Memory B cell (primary cell): ENCODE measurements around the gene RINL.
"Not testable (repeated sequence)": the region's sequence is repeated elsewhere in the genome, so short reads cannot be mapped to it uniquely, and the experiment has no call there.

Experiments used
- ATAC-seq: fragments of 150-1000 bp; cut with Tn5 transposase; 2 replicates; pipeline ENCODE4 v1.10.0; 2021; ENCODE audit warnings: low read depth, mild to moderate bottlenecking, moderate library complexity
- DNase-seq, 2 donors: peaks; one replicate each; pipeline ENCODE4 v3.0.0; 2022; ENCODE audit warnings: low spot score in 2 of 2
- H3K27ac Mint-ChIP-seq: one replicate; pipeline ENCODE4 v1.8.0; 2022; ENCODE audit warnings: mild to moderate bottlenecking, moderate library complexity, mixed read lengths
- H3K27me3 Mint-ChIP-seq: one replicate; pipeline ENCODE4 v1.8.0; 2022; ENCODE audit warnings: mixed read lengths
- H3K36me3 Mint-ChIP-seq: one replicate; pipeline ENCODE4 v1.8.0; 2022; ENCODE audit warnings: mild to moderate bottlenecking, mixed read lengths
- H3K4me1 Mint-ChIP-seq: one replicate; pipeline ENCODE4 v1.8.0; 2022; ENCODE audit warnings: mixed read lengths
- H3K4me3 Mint-ChIP-seq: one replicate; pipeline ENCODE4 v1.8.0; 2022; ENCODE audit warnings: mild to moderate bottlenecking, moderate library complexity, mixed read lengths
- H3K9me3 Mint-ChIP-seq: one replicate; pipeline ENCODE4 v1.8.0; 2022; ENCODE audit warnings: mixed read lengths

Gene RINL

DNA sequence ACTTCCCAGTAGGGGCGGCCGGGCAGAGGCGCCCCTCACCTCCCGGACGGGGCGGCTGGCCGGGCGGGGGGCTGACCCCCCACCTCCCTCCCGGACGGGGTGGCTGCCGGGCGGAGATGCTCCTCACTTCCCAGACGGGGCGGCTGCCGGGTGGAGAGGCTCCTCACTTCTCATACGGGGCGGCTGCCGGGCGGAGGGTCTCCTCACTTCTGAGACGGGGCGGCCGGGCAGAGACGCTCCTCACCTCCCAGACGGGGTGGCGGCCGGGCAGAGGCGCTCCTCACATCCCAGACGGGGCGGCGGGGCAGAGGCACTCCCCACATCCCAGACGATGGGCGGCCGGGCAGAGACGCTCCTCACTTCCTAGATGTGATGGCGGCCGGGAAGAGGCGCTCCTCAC, 22.3 kb downstream of the RINL start:
- H3K36me3 Mint-ChIP-seq, H3K4me3 Mint-ChIP-seq, H3K27me3 Mint-ChIP-seq, ATAC-seq, H3K9me3 Mint-ChIP-seq, H3K27ac Mint-ChIP-seq, DNase-seq: not testable (repeated sequence)
- H3K4me1 Mint-ChIP-seq, result peaks cover 44% of the 10 kb centered on the region

DNA sequence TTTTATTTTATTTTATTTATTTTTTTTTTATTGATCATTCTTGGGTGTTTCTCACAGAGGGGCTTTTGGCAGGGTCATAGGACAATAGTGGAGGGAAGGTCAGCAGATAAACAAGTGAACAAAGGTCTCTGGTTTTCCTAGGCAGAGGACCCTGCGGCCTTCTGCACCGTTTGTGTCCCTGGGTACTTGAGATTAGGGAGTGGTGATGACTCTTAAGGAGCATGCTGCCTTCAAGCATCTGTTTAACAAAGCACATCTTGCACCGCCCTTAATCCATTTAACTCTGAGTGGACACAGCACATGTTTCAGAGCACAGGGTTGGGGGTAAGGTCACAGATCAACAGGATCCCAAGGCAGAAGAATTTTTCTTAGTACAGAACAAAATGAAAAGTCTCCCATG, 23.1 kb downstream of the RINL start:
- DNase-seq, H3K27me3 Mint-ChIP-seq, ATAC-seq, H3K4me3 Mint-ChIP-seq, H3K36me3 Mint-ChIP-seq, H3K9me3 Mint-ChIP-seq, H3K27ac Mint-ChIP-seq: not testable (repeated sequence)
- peaks cover 42% of the 10 kb centered on the region for H3K4me1 Mint-ChIP-seq

DNA sequence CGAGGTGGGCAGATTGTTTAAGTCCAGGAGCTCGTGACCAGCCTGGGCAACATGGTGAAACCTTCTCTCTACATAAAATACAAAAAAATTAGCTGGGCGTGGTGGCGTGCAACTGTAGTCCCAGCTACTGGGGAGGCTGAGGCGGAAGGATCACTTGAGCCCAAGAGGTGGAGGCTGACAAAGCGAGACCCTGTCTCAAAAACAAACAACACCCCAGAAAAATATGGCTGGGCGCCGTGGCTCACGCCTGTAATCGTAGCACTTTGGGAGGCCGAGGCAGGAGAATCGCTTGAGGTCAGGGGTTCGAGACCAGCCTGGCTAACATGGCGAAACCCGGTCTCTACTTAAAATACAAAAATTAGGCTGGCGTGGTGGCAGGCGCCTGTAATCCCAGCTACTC, 24.9 kb downstream of the RINL start:
- Mint-ChIP-seq H3K4me1 (peaks cover 40% of the 10 kb centered on the region), H3K27me3 (no peaks in the 10 kb centered on the region), H3K4me3 (peak overlapping the region; percentile 88), H3K27ac (peak overlapping the region; percentile 98), H3K9me3 (no peaks in the 10 kb centered on the region), H3K36me3 (peaks cover 8% of the 10 kb centered on the region)
- ATAC-seq (no peak), DNase-seq (no peak)

DNA sequence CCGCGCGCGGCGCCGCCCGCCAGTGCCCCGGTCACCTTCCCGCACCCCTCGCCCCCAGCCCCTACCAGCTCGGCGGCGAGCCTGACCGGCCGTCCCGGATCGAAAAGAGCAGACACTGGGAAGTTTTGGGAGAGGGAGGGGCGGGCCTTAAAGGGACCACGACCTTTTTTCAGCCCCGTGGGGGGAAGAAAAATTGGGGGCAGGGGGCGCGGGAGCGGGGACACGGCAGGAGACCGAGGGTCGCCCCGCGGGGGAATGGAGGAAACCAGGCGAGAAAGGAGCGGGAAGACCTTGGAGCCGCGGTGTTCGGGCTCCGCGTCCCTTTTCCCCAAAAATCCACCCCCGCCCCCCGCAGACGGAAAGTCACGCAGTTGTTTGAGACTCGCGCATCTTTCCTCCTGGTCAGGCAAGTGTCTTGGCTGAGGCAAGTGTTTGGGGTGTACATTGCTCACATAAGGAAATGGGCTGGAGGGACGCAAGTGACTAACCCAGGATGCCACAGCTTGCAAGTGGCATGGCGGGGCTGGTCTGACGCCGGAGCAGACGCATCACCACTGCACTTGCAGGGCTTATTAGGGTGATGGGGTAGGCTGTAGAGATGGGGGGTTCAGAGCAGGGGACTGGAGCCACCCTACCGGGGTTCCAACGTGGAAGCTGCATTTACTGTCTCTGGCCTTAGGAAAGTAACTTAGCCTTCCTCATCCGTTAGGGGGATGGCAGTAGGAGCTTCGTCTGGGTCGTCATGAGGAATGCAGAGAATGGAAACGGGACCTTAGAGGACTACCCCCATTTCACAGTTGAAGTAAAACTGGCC, 25.6 kb downstream of the RINL start:
- Mint-ChIP-seq H3K36me3 (peaks cover 10% of the 10 kb centered on the region), H3K27ac (peak overlapping the region; percentile 98), H3K4me1 (peaks cover 38% of the 10 kb centered on the region), H3K9me3 (no peaks in the 10 kb centered on the region), H3K4me3 (peak overlapping the region; percentile 88), H3K27me3 (no peaks in the 10 kb centered on the region)
- ATAC-seq (no peak), DNase-seq (peak; percentile 34 to 49)

DNA sequence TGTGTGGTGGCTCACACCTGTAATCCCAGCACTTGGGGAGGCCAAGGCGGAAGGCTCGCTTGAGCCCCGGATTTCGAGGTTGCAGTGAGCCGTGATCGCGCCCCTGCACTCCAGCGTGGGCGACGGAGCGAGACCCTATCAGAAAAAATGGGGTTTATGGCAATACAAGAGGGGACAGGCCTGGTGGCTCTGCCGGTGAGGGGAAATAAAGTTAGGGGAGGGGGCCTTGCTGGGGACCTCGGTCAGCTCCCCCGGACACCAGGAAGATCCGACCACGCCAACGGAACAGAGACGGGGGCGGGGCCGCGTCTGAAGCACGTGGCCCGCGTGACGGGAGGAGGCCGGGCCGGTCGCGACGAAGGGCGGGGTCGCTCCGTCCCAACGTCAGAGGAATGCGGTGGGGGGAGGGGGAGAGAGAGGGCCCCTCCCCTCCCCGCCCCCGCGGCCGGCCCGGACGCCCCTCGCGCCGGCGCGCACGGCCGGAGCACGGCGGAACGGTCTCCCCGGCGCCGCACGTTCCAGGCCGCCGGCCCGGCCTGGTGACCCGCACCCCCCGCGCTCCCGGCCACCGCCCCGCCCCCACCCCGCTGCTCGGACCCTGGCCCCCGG, 26.3 kb downstream of the RINL start:
- Mint-ChIP-seq H3K4me1 (peaks cover 36% of the 10 kb centered on the region), H3K27ac (peak overlapping the region; percentile 98)
- peak; percentile 18 for ATAC-seq

DNA sequence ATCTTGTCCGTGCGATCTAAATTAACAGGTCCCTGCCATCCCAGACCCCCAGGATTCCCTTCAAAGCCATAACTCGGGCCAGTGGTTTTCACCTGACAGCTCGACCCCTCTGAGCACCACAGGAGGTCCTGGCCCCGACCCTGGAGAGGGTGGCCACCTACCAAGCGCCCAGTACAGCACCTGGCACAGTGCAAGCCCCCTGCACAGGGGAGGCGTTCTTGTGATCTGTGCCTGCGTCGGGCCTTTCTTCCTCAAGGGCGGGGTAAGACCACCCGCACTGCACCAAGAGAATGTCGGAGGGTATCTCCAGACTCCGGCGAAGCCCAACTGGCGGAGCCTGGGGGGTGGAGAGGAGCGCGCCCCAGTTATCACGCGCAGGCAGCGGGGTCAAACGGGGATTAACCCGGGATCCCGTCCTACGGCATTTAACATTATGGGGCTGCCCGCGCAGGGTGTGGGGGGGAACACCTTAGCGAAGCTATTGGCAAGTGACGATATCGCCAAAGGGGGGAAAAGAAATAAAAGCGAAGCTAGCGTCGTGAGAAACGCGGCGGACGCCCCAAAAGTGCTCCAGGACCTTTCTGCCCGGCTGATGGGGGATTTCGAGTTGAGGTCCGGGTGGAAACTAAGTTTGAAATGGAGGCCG, 27.0 kb downstream of the RINL start:
- Mint-ChIP-seq H3K27me3 (no peaks in the 10 kb centered on the region), H3K4me1 (peaks cover 32% of the 10 kb centered on the region), H3K9me3 (no peaks in the 10 kb centered on the region), H3K27ac (peak overlapping the region; percentile 98), H3K36me3 (peaks cover 11% of the 10 kb centered on the region), H3K4me3 (peak overlapping the region; percentile 95)
- peak; percentile 51 to 60 for DNase-seq
- ATAC-seq, result no peak

More for the DNA sequence above, 26.3 kb downstream of the RINL start:
- peak; percentile 86 to 87 for DNase-seq
- peaks cover 13% of the 10 kb centered on the region for H3K36me3 Mint-ChIP-seq
- H3K9me3 Mint-ChIP-seq, result no peaks in the 10 kb centered on the region
- H3K4me3 Mint-ChIP-seq, result peak overlapping the region; percentile 95
- no peaks in the 10 kb centered on the region for H3K27me3 Mint-ChIP-seq

DNA sequence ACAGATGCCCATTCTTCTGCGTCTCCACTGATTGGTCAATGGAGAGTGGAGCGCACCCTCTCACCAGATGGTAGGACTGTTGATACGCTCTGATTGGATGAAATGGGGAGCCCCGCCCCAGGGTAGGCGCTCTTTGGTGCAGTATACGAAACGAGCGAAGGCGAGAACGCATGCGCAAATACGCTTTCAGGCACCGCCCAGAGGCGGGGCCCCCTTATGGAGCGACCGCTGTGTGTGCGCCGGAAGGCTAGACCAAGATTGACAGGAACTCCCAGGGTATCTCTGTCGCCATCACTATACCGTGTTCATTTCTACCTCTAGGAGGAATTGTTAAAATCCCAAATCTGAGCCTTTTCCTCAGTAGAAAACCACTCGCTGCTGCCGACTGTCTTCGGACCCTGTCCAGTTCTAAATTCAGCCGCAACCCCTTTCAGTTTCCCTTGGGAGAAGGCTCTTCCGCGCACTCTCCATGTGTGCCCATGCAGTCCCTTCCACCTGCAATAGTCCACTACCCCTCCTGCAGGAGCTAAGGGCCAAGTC, 27.6 kb downstream of the RINL start:
- peaks cover 36% of the 10 kb centered on the region for H3K4me1 Mint-ChIP-seq
- H3K36me3 Mint-ChIP-seq, result peaks cover 16% of the 10 kb centered on the region
- DNase-seq (peak; percentile 86 to 97), ATAC-seq (peak; percentile 66)
- peak overlapping the region; percentile 98 for H3K27ac Mint-ChIP-seq
- no peaks in the 10 kb centered on the region for H3K9me3 Mint-ChIP-seq
- H3K27me3 Mint-ChIP-seq, result no peaks in the 10 kb centered on the region
- peak overlapping the region; percentile 95 for H3K4me3 Mint-ChIP-seq

DNA sequence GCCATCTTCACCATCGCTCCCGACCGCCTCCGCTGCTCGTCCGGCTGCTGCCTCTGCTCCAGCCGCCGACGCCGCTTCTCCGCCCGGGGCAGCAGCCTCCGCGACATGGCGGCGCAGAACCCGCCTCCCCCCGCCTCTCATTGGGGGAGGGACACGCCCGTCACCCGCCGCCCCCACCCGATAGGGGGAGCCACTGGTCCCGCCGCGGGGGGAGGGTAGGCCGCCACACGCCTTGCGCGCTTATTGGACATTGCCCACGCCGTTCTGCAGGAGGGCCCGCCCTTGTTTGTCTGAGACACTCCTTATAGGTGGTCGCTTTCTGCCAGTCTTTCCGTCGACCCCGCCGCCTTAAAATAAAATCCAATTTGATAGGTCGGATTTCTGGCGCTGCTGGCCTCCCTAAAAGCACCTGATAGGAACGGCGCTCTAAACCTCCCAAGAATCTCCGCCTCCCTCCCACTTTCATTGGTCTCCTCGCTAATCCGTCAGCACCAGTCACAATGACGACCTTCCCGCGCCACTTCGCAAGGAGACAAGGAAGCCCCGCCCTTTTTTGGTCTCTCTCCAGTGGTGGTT, 28.1 kb downstream of the RINL start, which contains the start of gene HNRNPL:
TSS of gene HNRNPL (minus strand) at position 127 of the 576 bp plus-strand sequence. CDS start at position 107, 20 bp downstream.
- Mint-ChIP-seq H3K4me1 (peaks cover 39% of the 10 kb centered on the region), H3K27ac (peak within 1 kb of the TSS; percentile 98), H3K9me3 (no peaks in the 10 kb centered on the region), H3K36me3 (peaks cover 19% of the 10 kb centered on the region), H3K4me3 (peak within 1 kb of the TSS; percentile 95), H3K27me3 (no peaks in the 10 kb centered on the region)
- peak; percentile 57 for ATAC-seq
- peak; percentile 99 to 100 for DNase-seq

DNA sequence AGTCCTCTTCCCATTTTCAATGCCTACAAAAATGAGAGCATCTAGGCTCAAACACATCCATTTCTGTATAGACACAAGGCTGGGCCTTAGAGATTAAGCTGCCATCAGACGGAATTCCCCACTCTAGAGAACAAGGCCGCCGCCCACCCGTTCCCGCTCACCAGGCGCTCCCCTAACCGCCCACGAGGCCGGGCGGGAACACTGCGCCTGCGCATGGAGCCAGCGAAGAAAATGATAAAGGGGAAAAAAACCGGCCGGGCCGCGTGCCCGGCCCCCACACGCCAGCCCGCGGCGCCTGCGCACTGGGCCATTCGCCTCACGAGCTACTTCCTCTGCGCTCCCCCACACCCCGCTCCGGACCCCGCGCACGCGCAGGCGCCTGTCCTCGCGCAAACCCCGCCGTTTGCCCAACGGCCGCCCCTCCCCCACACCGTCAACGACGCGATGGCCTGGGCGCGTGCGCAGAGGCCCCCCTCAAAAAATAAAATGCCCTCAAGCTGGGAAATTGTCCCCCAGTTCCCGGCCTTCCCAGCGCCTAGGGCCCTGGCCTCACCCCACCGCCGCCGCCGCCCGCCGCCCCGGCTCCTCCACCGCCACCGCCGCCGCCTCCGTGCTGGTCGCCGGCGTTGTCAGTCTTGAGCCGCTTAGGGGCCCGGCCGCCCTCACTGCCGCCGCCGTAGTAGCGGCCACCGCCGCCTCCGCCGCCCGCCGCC, 28.8 kb downstream of the RINL start:
- ATAC-seq (peak; percentile 30), DNase-seq (peak; percentile 93 to 97)
- Mint-ChIP-seq H3K4me3 (peak overlapping the region; percentile 95), H3K27ac (peak overlapping the region; percentile 98), H3K4me1 (peaks cover 42% of the 10 kb centered on the region), H3K9me3 (no peaks in the 10 kb centered on the region), H3K27me3 (no peaks in the 10 kb centered on the region), H3K36me3 (peaks cover 22% of the 10 kb centered on the region)

DNA sequence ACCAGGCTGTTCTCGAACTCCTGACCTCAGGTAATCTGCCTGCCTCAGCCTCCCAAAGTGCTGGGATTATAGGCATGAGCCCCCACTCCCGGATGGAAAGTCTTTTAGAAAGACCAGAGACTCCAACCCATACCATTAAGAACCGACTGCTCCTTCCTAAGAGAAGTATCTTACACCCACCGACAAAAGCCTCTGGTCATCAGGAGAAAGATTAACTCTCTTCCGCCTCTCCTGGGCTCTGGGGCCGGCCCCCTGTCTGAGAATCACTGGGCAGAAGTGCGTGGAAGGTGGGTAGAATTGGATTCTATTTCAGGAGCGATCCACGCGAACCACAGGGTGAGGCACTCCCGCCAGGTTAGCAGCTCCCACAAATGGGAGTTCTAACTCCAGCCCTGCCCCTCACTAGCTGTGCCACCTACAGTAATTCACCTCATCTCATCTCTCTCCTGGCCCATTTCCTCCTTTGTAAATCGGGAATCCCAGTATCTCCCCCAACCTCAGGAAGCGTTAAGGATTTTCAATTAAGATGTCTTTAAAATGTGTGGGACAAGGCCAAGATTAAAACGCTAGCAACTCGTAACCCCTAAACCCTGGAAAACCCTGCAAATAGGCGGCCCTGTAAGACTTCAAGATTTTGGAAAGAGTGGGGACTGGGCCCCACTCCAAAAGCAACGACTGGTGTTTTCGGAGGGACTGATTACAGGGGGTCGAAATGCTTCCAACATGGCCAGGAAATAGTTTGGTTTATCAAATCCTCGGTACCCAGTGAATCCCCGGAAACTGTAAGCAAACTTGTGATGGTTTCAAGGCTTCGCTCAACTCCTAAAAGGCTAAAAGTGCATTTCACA, 29.6 kb downstream of the RINL start:
- Mint-ChIP-seq H3K27ac (peak overlapping the region; percentile 98), H3K4me3 (peak overlapping the region; percentile 95), H3K27me3 (no peaks in the 10 kb centered on the region), H3K9me3 (no peaks in the 10 kb centered on the region), H3K36me3 (peaks cover 29% of the 10 kb centered on the region), H3K4me1 (peaks cover 47% of the 10 kb centered on the region)
- no peak for DNase-seq
- ATAC-seq, result no peak

DNA sequence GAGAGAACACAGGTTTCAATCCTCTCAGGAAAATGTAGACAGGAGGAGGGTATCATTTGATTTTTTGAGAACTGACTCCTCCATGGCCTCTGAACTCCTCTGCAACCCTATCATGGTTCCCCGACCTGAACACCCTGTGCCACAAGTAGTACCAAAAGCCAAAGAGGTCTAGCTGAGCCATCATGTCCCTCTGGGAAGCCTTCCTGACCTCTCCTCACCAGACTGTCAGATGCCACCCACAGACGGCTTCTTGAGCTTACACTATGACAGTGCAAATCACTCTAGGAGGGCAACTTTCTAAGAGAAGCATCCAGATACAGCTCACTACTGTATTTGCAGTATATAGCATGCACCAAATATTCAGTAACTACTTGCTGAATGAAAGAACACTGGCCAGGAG, 32.0 kb downstream of the RINL start:
- DNase-seq, result no peak
- H3K4me3 Mint-ChIP-seq, result no peak overlapping the region
- H3K27ac Mint-ChIP-seq, result no peak overlapping the region
- H3K4me1 Mint-ChIP-seq, result peaks cover 48% of the 10 kb centered on the region
- peaks cover 34% of the 10 kb centered on the region for H3K36me3 Mint-ChIP-seq
- no peak for ATAC-seq
- no peaks in the 10 kb centered on the region for H3K9me3 Mint-ChIP-seq
- H3K27me3 Mint-ChIP-seq, result no peaks in the 10 kb centered on the region

DNA sequence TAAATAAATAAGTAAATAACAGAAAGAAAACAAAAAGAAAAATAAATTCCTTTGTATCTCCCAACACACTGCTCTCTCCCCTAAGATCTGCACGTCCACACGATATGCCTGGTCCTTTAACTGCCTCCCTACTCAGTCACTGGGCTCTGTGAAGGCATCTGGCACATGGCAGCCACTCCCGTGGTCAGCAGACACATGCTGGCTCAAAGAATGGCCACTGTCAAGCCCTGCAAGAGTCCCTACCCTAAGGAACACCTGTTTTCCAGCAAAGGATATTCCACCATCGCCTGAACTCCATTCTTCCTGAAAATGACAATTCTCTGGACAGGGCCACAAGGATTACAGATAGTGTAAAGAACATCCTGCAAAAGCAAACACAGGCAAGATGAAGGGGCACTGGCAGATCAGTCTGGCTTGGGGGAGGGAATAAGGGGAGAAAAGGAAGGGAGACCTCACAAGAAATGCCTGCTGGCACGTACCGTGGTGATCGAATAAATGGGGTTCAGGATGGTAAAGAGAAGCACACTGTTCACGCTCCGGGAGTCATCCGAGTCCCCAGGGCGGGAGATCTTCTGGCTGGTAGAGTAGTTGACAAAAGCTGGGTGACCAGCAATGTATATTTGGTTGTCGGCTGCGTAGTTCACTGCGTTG, 32.6 kb downstream of the RINL start:
- H3K36me3 Mint-ChIP-seq, result peaks cover 34% of the 10 kb centered on the region
- no peaks in the 10 kb centered on the region for H3K27me3 Mint-ChIP-seq
- no peaks in the 10 kb centered on the region for H3K9me3 Mint-ChIP-seq
- H3K4me1 Mint-ChIP-seq, result peaks cover 46% of the 10 kb centered on the region
- no peak overlapping the region for H3K4me3 Mint-ChIP-seq
- ATAC-seq, result no peak
- no peak for DNase-seq
- H3K27ac Mint-ChIP-seq, result no peak overlapping the region
